Measurements from ENCODE around the gene SRPX.

DNA sequence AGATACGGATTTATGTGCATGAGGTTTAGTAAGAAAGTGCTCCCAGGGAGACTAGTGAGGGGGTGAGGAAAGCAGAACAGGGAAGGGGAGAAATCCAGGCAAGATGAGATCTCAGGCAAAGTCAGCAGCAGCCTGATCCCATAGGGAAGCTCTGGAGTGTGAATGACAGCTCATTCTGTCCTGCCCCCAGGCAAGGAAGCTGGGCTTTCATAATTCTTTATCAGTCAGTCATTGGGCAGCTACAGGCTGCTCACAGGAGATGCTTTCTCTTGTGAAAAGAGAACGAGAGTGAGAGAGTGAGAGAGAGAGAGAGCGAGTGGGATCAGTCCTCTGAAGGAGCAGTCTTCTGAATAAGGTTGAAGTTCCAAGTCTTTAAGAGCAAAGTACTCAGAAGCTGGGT, 48.1 kb downstream of the SRPX start:
- TF ChIP-seq, protein P1, sequence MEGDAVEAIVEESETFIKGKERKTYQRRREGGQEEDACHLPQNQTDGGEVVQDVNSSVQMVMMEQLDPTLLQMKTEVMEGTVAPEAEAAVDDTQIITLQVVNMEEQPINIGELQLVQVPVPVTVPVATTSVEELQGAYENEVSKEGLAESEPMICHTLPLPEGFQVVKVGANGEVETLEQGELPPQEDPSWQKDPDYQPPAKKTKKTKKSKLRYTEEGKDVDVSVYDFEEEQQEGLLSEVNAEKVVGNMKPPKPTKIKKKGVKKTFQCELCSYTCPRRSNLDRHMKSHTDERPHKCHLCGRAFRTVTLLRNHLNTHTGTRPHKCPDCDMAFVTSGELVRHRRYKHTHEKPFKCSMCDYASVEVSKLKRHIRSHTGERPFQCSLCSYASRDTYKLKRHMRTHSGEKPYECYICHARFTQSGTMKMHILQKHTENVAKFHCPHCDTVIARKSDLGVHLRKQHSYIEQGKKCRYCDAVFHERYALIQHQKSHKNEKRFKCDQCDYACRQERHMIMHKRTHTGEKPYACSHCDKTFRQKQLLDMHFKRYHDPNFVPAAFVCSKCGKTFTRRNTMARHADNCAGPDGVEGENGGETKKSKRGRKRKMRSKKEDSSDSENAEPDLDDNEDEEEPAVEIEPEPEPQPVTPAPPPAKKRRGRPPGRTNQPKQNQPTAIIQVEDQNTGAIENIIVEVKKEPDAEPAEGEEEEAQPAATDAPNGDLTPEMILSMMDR (IDR thresholded peaks at IDR 0.05; ENCODE audit: low read depth, low read length): no peak
- TF ChIP-seq POLR2A (IDR thresholded peaks at IDR 0.05; ENCODE audit: extremely low read depth, insufficient read length) (no peak), MYC (IDR thresholded peaks at IDR 0.05; ENCODE audit: low read depth, low read length) (no peak)
- TF ChIP-seq, protein P2, sequence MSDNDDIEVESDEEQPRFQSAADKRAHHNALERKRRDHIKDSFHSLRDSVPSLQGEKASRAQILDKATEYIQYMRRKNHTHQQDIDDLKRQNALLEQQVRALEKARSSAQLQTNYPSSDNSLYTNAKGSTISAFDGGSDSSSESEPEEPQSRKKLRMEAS (IDR thresholded peaks at IDR 0.05; ENCODE audit: low read depth, low read length): no peak

Data from NB4 (cell line).